ENCODE data around the gene PRKG1. TPM values are rescaled to one million over a fixed set of nuclear protein-coding genes. Genes with fewer than 3 reads are reported as not detected.

Gene PRKG1
- polyA plus RNA-seq, 3 donors: not detected

DNA sequence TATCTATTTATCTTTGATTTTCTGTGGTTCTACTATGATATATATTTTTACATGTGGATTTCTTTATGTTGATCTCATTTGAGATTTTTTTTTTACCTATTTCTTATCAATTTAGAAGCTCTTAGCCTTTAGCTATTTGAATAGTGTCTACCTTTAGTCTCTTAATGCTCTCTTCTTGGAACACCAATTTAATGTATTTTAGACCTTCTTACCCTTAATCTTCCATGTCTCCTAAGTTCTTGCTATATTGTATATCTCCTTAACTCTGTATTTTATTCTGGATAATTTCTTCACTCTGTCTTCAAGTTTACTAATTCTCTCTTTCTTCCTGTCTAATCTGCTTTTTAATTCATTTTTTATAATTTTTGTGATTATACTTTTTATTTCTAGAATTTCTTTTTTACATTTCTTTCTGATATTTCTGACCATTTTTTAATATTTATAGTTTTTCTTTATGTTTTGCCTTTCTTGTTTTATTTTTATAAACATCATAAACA is 597.8 kb downstream of the PRKG1 start:
- no peaks in the 10 kb centered on the region for H3K27me3 Mint-ChIP-seq (ENCODE audit: low read depth in 3 of 3)
- TF ChIP-seq CTCF (IDR thresholded peaks at IDR 0.05): no peak
- Histone ChIP-seq H3K27me3 (ENCODE audit: control insufficient read depth in 2 of 2, insufficient read depth in 2 of 2, low read length in 2 of 2) (no peaks in the 10 kb centered on the region), H3K36me3 (replicated peaks in 1 of 2; ENCODE audit: control insufficient read depth in 1 of 2, insufficient read depth in 2 of 2, low read length in 2 of 2) (no peaks in the 10 kb centered on the region), H3K9ac (ENCODE audit: insufficient read depth, low read length, poor library complexity, severe bottlenecking) (no peak overlapping the region), H3K27ac (ENCODE audit: low read depth in 1 of 2, low read length in 2 of 2) (no peak overlapping the region), H3K4me1 (ENCODE audit: control insufficient read depth in 1 of 2, insufficient read depth in 2 of 2, low read length in 2 of 2) (no peaks in the 10 kb centered on the region), H3K9me3 (replicated peaks in 1 of 2; ENCODE audit: control insufficient read depth in 1 of 2, insufficient read depth in 1 of 2, low read length in 2 of 2) (peaks cover 0 to 6% of the 10 kb centered on the region in 2 donors), H3K4me3 (replicated peaks in 1 of 3; ENCODE audit: low read depth in 2 of 3, low read length in 3 of 3) (no peak overlapping the region), H2AFZ (ENCODE audit: insufficient read depth, low read depth, low read length, poor library complexity, severe bottlenecking) (no peak overlapping the region), H3K4me2 (replicated peaks; ENCODE audit: extremely low read depth, low read length, poor library complexity, severe bottlenecking) (no peak overlapping the region), H4K20me1 (ENCODE audit: insufficient read depth, low read length) (no peaks in the 10 kb centered on the region), H3K79me2 (ENCODE audit: insufficient read depth, low read length) (no peaks in the 10 kb centered on the region)
- intact Hi-C loops (cut with micrococcal nuclease): no loop called here
- DNase-seq: no peak
- no peak overlapping the region for H3K27ac Mint-ChIP-seq
- H3K36me3 Mint-ChIP-seq: no peaks in the 10 kb centered on the region
- no peaks in the 10 kb centered on the region for H3K4me1 Mint-ChIP-seq
- no peak overlapping the region for H3K4me3 Mint-ChIP-seq
- H3K9me3 Mint-ChIP-seq: peaks cover 0 to 9% (median 4%) of the 10 kb centered on the region in 7 donors

- TF ChIP-seq CTCF (IDR thresholded peaks at IDR 0.05): no peak
- no peak for DNase-seq
Observed at GRCh38 chr10:51675088-51675487, 600.8 kb downstream of the PRKG1 start.

More at GRCh38 chr10:51675088-51675487, 600.8 kb downstream of the PRKG1 start:
- Mint-ChIP-seq H3K4me3 (no peak overlapping the region), H3K27ac (no peak overlapping the region), H3K27me3 (ENCODE audit: low read depth in 3 of 3) (no peaks in the 10 kb centered on the region), H3K9me3 (peaks cover 0 to 9% (median 3%) of the 10 kb centered on the region in 7 donors), H3K36me3 (no peaks in the 10 kb centered on the region), H3K4me1 (no peaks in the 10 kb centered on the region)
- H3K27me3 ChIP-seq (ENCODE audit: control insufficient read depth in 2 of 2, insufficient read depth in 2 of 2, low read length in 2 of 2): no peaks in the 10 kb centered on the region
- no peak overlapping the region for H3K4me3 ChIP-seq (replicated peaks in 1 of 3; ENCODE audit: low read depth in 2 of 3, low read length in 3 of 3)
- H3K36me3 ChIP-seq (replicated peaks in 1 of 2; ENCODE audit: control insufficient read depth in 1 of 2, insufficient read depth in 2 of 2, low read length in 2 of 2): no peaks in the 10 kb centered on the region
- no peaks in the 10 kb centered on the region for H3K79me2 ChIP-seq (ENCODE audit: insufficient read depth, low read length)
- H3K4me1 ChIP-seq (ENCODE audit: control insufficient read depth in 1 of 2, insufficient read depth in 2 of 2, low read length in 2 of 2): no peaks in the 10 kb centered on the region
- no peak overlapping the region for H3K4me2 ChIP-seq (replicated peaks; ENCODE audit: extremely low read depth, low read length, poor library complexity, severe bottlenecking)
- peaks cover 0 to 6% of the 10 kb centered on the region in 2 donors for H3K9me3 ChIP-seq (replicated peaks in 1 of 2; ENCODE audit: control insufficient read depth in 1 of 2, insufficient read depth in 1 of 2, low read length in 2 of 2)
- intact Hi-C loops (cut with micrococcal nuclease): no loop called here
- H2AFZ ChIP-seq (ENCODE audit: insufficient read depth, low read depth, low read length, poor library complexity, severe bottlenecking): no peak overlapping the region
- no peak overlapping the region for H3K9ac ChIP-seq (ENCODE audit: insufficient read depth, low read length, poor library complexity, severe bottlenecking)
- no peaks in the 10 kb centered on the region for H4K20me1 ChIP-seq (ENCODE audit: insufficient read depth, low read length)
- H3K27ac ChIP-seq (ENCODE audit: low read depth in 1 of 2, low read length in 2 of 2): no peak overlapping the region
